HepG2 (cell line): ENCODE measurements around the gene KLC3. TPM values are rescaled to one million over a fixed set of nuclear protein-coding genes. Genes with fewer than 3 reads are reported as not detected.

Experiments used
- ATAC-seq: fragments of 200-7000 bp; cut with Tn5 transposase; 3 replicates; pipeline ENCODE4 v1.9.1; 2020; ENCODE audit warnings: mild to moderate bottlenecking, moderate library complexity
- BruUV-seq: library from RNA; stranded (reverse); fragments of 400-500 nt; replicated peaks from 2 replicates; lab custom pipeline; 2021; lab: Mats Ljungman, UMichigan
- CTCF ChIA-PET: fragments of 300-600 bp; formaldehyde crosslinking; extraction: SDS; loops from one replicate; lab custom pipeline; 2021; ENCODE audit warnings: low total read pairs, inconsistent platforms, low intra/inter-chr PET ratio; lab: Yijun Ruan, JAX
- POLR2A ChIA-PET: fragments of 350-600 bp; sonication (Branson Sonifier 250); formaldehyde crosslinking; loops from one replicate; lab custom pipeline; 2020; ENCODE audit warnings: antibody characterized with exemption, inconsistent platforms; lab: Yijun Ruan, JAX
- DNase-seq: peaks from one replicate; pipeline ENCODE4 v3.0.0-alpha.2; 2015; ENCODE audit warnings: low spot score
- FAIRE-seq: peaks from 3 replicates; lab custom pipeline; 2011; peaks lifted over from hg19 to GRCh38; lab: Jason Lieb, UNC
- H2AFZ ChIP-seq: one replicate; pipeline ENCODE4 v1.6.1; 2011; ENCODE audit warnings: low read length, inconsistent platforms
- H3K27ac ChIP-seq: fragments of 300-600 bp; 3 replicates; pipeline ENCODE4 v1.8.0; 2011; ENCODE audit warnings: mixed run types, mild to moderate bottlenecking, mixed read lengths, low read length, inconsistent platforms; ENCODE audit not compliant: insufficient read depth; ENCODE audit errors: extremely low read length
- H3K27me3 ChIP-seq, 2 experiments: fragments of 200-600 bp in 1 of 2; 2 replicates in 1 of 2; 3 replicates in 1 of 2; pipeline versions ENCODE4 v1.6.0 to v1.8.0; 2011; ENCODE audit warnings: low read length in 2 of 2, mild to moderate bottlenecking in 2 of 2, moderate library complexity in 2 of 2, inconsistent platforms in 1 of 2; ENCODE audit not compliant: insufficient read depth in 2 of 2, control insufficient read depth in 1 of 2
- H3K36me3 ChIP-seq, 2 experiments: fragments of 200-600 bp in 1 of 2; replicated peaks in 1 of 2; 2 replicates in 1 of 2; 3 replicates in 1 of 2; pipeline versions ENCODE4 v1.5.1 to v1.8.0; 2011; ENCODE audit warnings: low read length in 2 of 2, inconsistent platforms in 1 of 2; ENCODE audit not compliant: insufficient read depth in 2 of 2, control insufficient read depth in 1 of 2
- H3K4me1 ChIP-seq: 2 replicates; pipeline ENCODE4 v1.5.1; 2012; ENCODE audit warnings: low read length, inconsistent platforms; ENCODE audit not compliant: insufficient read depth
- H3K4me2 ChIP-seq: 2 replicates; pipeline ENCODE4 v1.6.0; 2011; ENCODE audit warnings: low read depth, low read length, inconsistent platforms
- H3K4me3 ChIP-seq, 3 experiments: fragments of 200-600 bp in 1 of 3; sonication (generic), shearing (Covaris generic) in 1 of 3; replicated peaks in 1 of 3; 2 replicates each; pipeline ENCODE4 v1.5.1; 2011 to 2016; ENCODE audit warnings: low read length in 3 of 3, inconsistent platforms in 2 of 3, low read depth in 2 of 3, mild to moderate bottlenecking in 2 of 3, control low read depth in 1 of 3, mixed read lengths in 1 of 3; ENCODE audit not compliant: insufficient read depth in 1 of 3
- H3K79me2 ChIP-seq: one replicate; pipeline ENCODE4 v1.6.1; 2011; ENCODE audit warnings: low read length, inconsistent platforms; ENCODE audit not compliant: insufficient read depth
- H3K9ac ChIP-seq: 2 replicates; pipeline ENCODE4 v1.6.0; 2011; ENCODE audit warnings: mild to moderate bottlenecking, low read depth, low read length, inconsistent platforms; ENCODE audit not compliant: insufficient read depth
- H3K9me3 ChIP-seq: 2 replicates; pipeline ENCODE4 v1.5.1; 2012; ENCODE audit warnings: mild to moderate bottlenecking, low read length
- H4K20me1 ChIP-seq: 2 replicates; pipeline ENCODE4 v1.6.0; 2011; ENCODE audit warnings: inconsistent platforms, mild to moderate bottlenecking, low read length, moderate library complexity; ENCODE audit not compliant: insufficient read depth
- AGO2 ChIP-seq: fragments of 200-400 bp; formaldehyde crosslinking; optimal IDR thresholded peaks from 2 replicates; pipeline ENCODE3; 2017; ENCODE audit warnings: mild to moderate bottlenecking, low read depth, low read length, moderate library complexity
- CENPBD1 ChIP-seq: sonication (generic); formaldehyde crosslinking; IDR thresholded peaks from 2 replicates; pipeline ENCODE4 v1.8.0; 2022; ENCODE audit warnings: missing genetic modification reagents, low read depth, mild to moderate bottlenecking, borderline replicate concordance
- EHMT2 ChIP-seq: fragments of 200-600 bp; sonication (generic); IDR thresholded peaks from 2 replicates; pipeline ENCODE4 v1.7.0; 2017; ENCODE audit warnings: antibody characterized with exemption, low read depth, low read length, borderline replicate concordance
- PHF8 ChIP-seq: sonication (generic); formaldehyde crosslinking; IDR thresholded peaks from 2 replicates; pipeline ENCODE4 v1.5.0; 2020; ENCODE audit warnings: missing genetic modification reagents
- TAF1 ChIP-seq: sonication (generic); formaldehyde crosslinking; IDR thresholded peaks from 2 replicates; pipeline ENCODE4 v1.4.0; 2020; ENCODE audit warnings: missing genetic modification reagents
- TRIM22 ChIP-seq: fragments of 450-650 bp; IDR thresholded peaks from 2 replicates; pipeline ENCODE4 v1.6.1; 2017
- ZNF562 ChIP-seq: sonication (generic); formaldehyde crosslinking; IDR thresholded peaks from 2 replicates; pipeline ENCODE4 v1.8.0; 2022; ENCODE audit warnings: missing genetic modification reagents, borderline replicate concordance
- ZNF570 ChIP-seq: sonication (generic); formaldehyde crosslinking; IDR thresholded peaks from 2 replicates; pipeline ENCODE4 v1.4.0; 2020; ENCODE audit warnings: mild to moderate bottlenecking, missing genetic modification reagents, borderline replicate concordance
- WGBS: methylation state at CpG from one replicate; pipeline ENCODE4 v1.1.6; 2017; ENCODE audit warnings: low lambda C conversion rate; 5-methylcytosine and 5-hydroxymethylcytosine counted together
- in situ Hi-C: cut with HindIII; loops from 2 replicates; pipeline ENCODE4 v1.10.0; 2017; ENCODE audit warnings: low pct_unique_long_range_greater_than_20kb; ENCODE audit not compliant: extremely low pct_ligation_motif_present
- intact Hi-C: fragments of 100-400 bp; cut with micrococcal nuclease; formaldehyde crosslinking; loops from one replicate; pipeline ENCODE4 v1.10.0; 2022; ENCODE audit not compliant: unreplicated experiment
- polyA plus RNA-seq, 8 experiments: library from polyadenylated mRNA; depleted of rRNA in 3 of 8; stranded (reverse) in 7 of 8; unstranded in 1 of 8; fragments of >200 nt; fragmentation: Illumina TruSeq in 4 of 8; extraction: Trizol in 4 of 8; gene quantifications; 2 replicates each; pipeline versions ENCODE4 v1.2.1 to v1.2.3, GENCODE V29; 2011 to 2016; ENCODE audit warnings: low read depth in 4 of 8, missing spikeins in 1 of 8, mixed read lengths in 1 of 8; ENCODE audit not compliant: insufficient read depth in 1 of 8
- total RNA-seq, 5 experiments: library from RNA; depleted of rRNA; stranded (reverse); fragments of >200 nt; fragmentation: Illumina TruSeq; extraction: Trizol; gene quantifications; 2 replicates each; pipeline ENCODE4 v1.2.3, GENCODE V29; 2016; ENCODE audit warnings: low read depth in 1 of 5
- TF ChIP-seq, protein P1 (sequence below): sonication (generic); formaldehyde crosslinking; IDR thresholded peaks from 2 replicates; pipeline ENCODE4 v1.5.0; 2020; ENCODE audit warnings: missing genetic modification reagents

Gene KLC3
- total and polyA plus RNA-seq, 2 of the 13 experiments (the other 11 are each of a cell fraction or from before 2014, with no cell fraction given), result 0.13 TPM; not detected in 1

DNA sequence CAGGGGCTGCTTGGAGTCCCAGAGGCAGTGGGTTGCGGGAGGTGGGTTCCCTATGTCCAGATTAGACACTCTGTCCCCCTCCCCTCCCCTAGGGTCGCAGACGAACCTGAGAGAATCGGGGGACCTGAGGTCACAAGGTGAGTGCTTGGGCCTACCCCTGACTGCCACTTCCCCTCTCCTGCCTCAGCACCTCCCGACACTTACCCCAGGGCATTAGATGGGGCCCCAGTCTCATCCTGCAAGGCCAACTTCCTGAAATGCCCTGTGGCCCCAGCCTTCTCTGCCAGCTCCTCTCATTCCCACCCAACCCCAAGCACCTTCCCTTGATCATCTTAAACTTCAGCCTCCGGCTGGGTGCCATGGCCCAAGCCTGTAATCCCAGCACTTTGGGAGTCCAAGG lies 40.8 kb upstream of the KLC3 start (continued):
- TF ChIP-seq TRIM22 (no peak), ZNF570 (no peak), EHMT2 (no peak), TAF1 (no peak), PHF8 (CRISPR knock-in tag) (no peak), CENPBD1 (CRISPR knock-in tag) (no peak)
- TF ChIP-seq, protein P1, sequence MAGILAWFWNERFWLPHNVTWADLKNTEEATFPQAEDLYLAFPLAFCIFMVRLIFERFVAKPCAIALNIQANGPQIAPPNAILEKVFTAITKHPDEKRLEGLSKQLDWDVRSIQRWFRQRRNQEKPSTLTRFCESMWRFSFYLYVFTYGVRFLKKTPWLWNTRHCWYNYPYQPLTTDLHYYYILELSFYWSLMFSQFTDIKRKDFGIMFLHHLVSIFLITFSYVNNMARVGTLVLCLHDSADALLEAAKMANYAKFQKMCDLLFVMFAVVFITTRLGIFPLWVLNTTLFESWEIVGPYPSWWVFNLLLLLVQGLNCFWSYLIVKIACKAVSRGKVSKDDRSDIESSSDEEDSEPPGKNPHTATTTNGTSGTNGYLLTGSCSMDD (CRISPR knock-in tag), result no peak

DNA sequence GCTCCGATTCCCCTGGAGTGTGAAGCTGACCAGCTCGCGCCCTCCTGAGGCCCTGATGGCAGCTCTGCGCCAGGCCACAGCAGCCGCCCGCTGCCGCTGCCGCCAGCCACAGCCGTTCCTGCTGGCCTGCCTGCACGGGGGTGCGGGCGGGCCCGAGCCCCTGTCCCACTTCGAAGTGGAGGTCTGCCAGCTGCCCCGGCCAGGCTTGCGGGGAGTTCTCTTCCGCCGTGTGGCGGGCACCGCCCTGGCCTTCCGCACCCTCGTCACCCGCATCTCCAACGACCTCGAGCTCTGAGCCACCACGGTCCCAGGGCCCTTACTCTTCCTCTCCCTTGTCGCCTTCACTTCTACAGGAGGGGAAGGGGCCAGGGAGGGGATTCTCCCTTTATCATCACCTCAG lies 38.1 kb upstream of the KLC3 start:
- Histone ChIP-seq H3K27me3 (no peaks in the 10 kb centered on the region), H3K4me1 (peaks cover 21% of the 10 kb centered on the region), H2AFZ (no peak overlapping the region), H3K27ac (no peak overlapping the region), H3K9me3 (no peaks in the 10 kb centered on the region), H3K9ac (no peak overlapping the region), H3K36me3 (peaks cover 3 to 13% of the 10 kb centered on the region in 2 experiments; a peak in 4 of 5 replicates), H4K20me1 (no peaks in the 10 kb centered on the region), H3K79me2 (no peaks in the 10 kb centered on the region), H3K4me2 (no peak overlapping the region), H3K4me3 (no peak overlapping the region)
- in situ Hi-C loops (no loop called here), intact Hi-C loops (no loop called here)
- DNase-seq, result no peak
- ChIA-PET POLR2A (no interaction called here), CTCF (no interaction called here)
- no peak for FAIRE-seq
- 97% methylated on average over 26 of the region's 27 CpGs for whole genome bisulfite sequencing
- ATAC-seq, result no peak
- no TSS peak for BruUV-seq
- peak; percentile 41 for TF ChIP-seq AGO2
- TF ChIP-seq ZNF562 (CRISPR knock-in tag), result no peak
